GM21367 (cell line): ENCODE measurements around the gene IL16.

Experiments
- ATAC-seq: cut with Tn5 transposase; IDR thresholded peaks from one replicate; pipeline ENCODE4 v1.9.1; 2021; ENCODE audit not compliant: unreplicated experiment

The IL16 gene

GRCh38 chr15:81289910-81290309 is 93.2 kb downstream of the IL16 start:
- ATAC-seq = no peak

DNA sequence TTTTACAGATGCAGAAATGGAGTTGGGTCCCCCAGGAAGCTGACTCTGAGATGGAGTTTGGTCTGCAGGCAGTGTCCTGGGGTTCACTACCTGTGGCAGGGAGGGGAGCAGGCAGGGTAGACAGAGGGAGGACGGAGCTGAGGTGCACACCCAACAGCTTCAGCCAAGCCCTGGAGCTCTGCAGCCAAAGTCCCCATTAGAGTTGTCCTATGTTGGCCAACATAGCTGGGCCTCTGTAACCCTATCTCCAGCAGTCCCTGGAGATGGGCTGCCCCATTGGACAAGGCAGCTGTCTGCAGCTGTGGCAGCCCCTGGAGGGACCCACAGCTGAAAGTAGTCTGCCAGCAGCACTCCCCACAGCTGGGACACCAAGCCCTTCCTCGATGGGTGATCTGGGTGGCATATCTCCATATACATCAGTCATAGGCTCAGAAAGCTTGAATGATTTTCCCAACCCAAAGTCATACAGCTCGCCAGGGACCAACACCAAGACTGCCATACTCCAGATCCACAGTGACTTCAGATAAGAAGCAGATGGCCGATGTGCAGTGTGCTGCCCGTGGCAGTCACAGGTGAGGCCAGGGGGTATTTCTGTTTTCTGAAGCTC is 95.3 kb downstream of the IL16 start:
- ATAC-seq = no peak

- ATAC-seq = peak; percentile 31
These were observed 95.9 kb downstream of the IL16 start for GRCh38 chr15:81292523-81293001.

- peak; percentile 64 for ATAC-seq
These were observed 97.2 kb downstream of the IL16 start for GRCh38 chr15:81293728-81294515.

- ATAC-seq = no peak
These were observed 97.8 kb downstream of the IL16 start for GRCh38 chr15:81294516-81294880.

GRCh38 chr15:81295486-81296121 is 98.9 kb downstream of the IL16 start:
- ATAC-seq = no peak

DNA sequence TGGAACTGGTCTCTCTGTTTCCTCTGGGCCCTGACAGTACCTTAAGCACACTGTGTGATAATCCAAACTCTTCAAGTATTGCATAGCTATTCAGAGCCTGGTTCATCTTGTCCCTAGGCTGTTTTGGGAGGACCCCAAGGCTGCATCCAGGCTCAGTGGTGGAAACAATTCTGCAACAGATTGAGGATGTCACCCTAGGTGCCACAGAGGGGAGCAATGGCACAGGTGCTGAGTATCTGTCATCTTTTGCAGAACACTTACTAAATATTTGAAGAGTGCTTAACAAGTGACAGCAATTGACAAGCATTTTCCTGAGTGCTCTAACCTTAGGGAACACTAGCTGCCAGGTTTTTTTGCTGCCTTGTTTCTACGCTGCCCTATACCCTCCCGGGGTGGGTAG is 99.5 kb downstream of the IL16 start:
- ATAC-seq = no peak

GRCh38 chr15:81296673-81297072 is 100.0 kb downstream of the IL16 start:
- peak; percentile 41 for ATAC-seq

DNA sequence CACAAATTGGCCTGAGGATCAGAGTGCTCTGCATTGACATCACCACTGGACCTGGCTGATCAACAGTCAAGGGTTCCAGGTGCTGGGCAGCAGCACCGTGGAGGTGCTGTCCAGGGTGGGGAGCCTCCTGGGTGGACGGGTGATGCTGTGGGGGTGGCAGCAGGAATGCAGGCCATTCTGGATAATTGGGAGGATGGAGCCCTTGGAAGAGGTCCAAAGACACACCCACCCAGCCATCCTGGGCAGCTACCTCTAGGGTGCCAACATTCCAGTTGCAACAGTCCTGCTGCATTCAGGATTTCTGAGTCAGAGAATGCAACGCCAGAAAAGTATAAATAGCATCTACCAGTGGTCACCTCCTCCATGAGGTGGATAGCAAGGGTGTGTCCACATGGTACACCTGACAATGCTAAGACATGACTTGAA is 100.5 kb downstream of the IL16 start:
- no peak for ATAC-seq

DNA sequence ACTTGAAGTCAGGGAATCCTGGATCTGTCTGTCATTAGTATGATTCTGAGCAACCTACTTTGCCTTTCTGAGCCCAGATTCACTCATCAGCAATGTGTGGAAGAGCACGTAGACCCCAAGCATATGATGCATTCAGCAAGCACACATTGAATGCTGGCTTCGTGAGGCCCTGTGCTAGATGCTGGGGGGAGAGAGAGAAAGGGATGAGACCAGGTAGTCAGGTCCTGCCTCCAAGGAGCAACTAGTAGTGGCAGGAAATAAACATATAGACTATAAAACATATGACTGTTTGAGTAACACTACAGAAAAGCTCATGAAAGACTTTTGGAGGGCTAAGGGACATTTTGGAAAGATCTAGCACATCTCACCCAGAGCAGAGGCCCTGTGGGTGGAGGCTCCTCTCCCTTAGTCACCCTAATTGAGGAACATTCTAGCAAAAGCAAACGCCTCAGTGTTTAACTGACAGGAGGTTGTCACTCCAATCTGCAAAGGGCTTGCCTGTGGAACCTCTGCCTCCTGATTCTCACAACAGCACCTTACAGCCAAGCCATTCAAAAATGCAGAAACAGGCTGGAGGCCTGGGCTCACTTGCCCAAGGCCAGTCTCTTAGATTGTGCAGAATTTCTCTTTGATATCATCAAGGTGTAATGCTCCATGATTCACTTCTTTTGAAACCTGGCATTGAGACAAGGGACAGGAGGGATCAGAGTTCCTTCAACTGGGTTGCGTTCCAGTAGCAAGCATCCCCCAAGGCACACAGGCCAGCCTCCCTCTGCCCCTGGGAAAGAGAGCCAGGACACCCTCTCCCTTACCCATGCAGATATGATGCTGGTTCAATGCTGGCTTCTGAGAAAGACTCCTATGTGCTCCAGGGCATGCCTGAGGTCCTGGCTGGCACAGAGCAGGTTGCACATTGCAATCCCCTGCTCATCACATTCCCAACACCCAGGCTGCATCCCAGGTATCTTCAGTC is 101.2 kb downstream of the IL16 start:
- no peak for ATAC-seq

- no peak for ATAC-seq
These were observed 101.9 kb downstream of the IL16 start for GRCh38 chr15:81298611-81299010.

DNA sequence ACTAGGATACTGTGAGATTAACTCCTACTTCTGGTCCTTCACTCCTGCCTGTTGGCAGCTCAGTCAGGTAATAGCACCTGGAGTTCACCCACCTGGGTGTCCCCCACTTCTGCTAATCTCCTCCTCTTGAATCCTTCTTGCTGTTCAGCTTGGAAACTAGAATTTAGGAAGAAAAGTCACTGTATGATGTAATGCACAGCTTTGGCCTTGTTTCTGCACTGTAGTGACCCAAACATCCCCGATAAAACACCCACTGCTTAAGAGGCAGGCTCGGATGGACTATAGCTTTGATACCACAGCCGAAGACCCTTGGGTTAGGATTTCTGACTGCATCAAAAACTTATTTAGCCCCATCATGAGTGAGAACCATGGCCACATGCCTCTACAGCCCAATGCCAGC is 102.5 kb downstream of the IL16 start:
- ATAC-seq = no peak

- no peak for ATAC-seq
These were observed 103.1 kb downstream of the IL16 start for GRCh38 chr15:81299630-81300273.

GRCh38 chr15:81301385-81301784 is 104.7 kb downstream of the IL16 start:
- ATAC-seq = no peak

GRCh38 chr15:81301815-81302399 is 105.2 kb downstream of the IL16 start:
- peak; percentile 69 for ATAC-seq

GRCh38 chr15:81302701-81303109 is 106.0 kb downstream of the IL16 start:
- ATAC-seq = peak; percentile 15

GRCh38 chr15:81303244-81304225 is 106.9 kb downstream of the IL16 start:
- ATAC-seq = no peak

GRCh38 chr15:81304226-81304625 is 107.5 kb downstream of the IL16 start:
- ATAC-seq = no peak

DNA sequence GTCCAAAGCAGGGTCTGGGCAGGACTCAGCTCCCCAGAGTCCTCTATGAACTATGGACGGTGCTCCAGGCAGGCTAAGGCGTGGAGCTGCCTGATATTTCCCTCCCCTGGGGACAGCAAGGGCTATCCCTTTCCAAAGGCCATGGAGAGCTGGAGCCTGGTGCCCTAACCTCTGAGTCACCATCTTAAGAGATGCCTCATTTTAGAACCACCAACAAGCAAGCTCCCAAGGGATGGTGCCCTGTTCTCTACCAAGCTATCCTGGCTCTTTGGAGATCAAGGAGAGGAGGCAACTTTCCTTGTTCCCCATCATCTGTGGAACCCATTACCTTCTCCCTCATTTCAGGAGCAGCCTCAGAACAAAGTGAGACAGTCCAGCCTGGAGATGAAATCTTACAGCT is 111.6 kb downstream of the IL16 start:
- ATAC-seq = no peak
